Esophagus muscularis mucosa (tissue), 4 donors: ENCODE results near the gene COQ10B. TPM values are rescaled to one million over a fixed set of nuclear protein-coding genes. Genes with fewer than 3 reads are reported as not detected.
A peak's percentile ranks its signal among the peaks of the same experiment; 100 is the strongest.

ENCODE experiments used
- DNase-seq: peaks from one replicate; pipeline ENCODE4 v3.0.0-alpha.2; 2017; ENCODE audit errors: extremely low spot score
- H3K27ac ChIP-seq, 4 donors: fragments of 200-600 bp; sonication (generic); replicated peaks in 1 of 4; 1 replicate in 3 of 4; 2 replicates in 1 of 4; pipeline ENCODE4 v1.5.1; 2016 to 2019; ENCODE audit warnings: mild to moderate bottlenecking in 1 of 4
- H3K27me3 ChIP-seq, 4 donors: fragments of 200-600 bp; sonication (generic); one replicate each; pipeline versions ENCODE4 v1.5.1 to v1.6.0; 2016 to 2019
- H3K36me3 ChIP-seq, 4 donors: fragments of 200-600 bp; sonication (generic); one replicate each; pipeline ENCODE4 v1.5.1; 2016 to 2019
- H3K4me1 ChIP-seq, 4 donors: fragments of 200-600 bp; sonication (generic); one replicate each; pipeline ENCODE4 v1.5.1; 2016 to 2019
- H3K4me3 ChIP-seq, 4 donors: fragments of 200-600 bp; sonication (generic); 1 replicate in 2 of 4; 2 replicates in 2 of 4; pipeline ENCODE4 v1.5.1; 2016 to 2019; ENCODE audit warnings: mild to moderate bottlenecking in 4 of 4, moderate library complexity in 1 of 4
- H3K9me3 ChIP-seq, 4 donors: fragments of 200-600 bp; sonication (generic); 1 replicate in 3 of 4; 2 replicates in 1 of 4; pipeline ENCODE4 v1.5.1; 2016 to 2019
- CTCF ChIP-seq, 3 experiments: fragments of 200-600 bp in 2 of 3; fragments of 450-650 bp in 1 of 3; sonication (generic) in 2 of 3; IDR thresholded peaks; one replicate each; pipeline ENCODE4 v1.5.1; 2017 to 2019; ENCODE audit warnings: antibody characterized with exemption in 3 of 3, mild to moderate bottlenecking in 2 of 3, moderate library complexity in 1 of 3
- EP300 ChIP-seq: sonication (generic); formaldehyde crosslinking; IDR thresholded peaks from one replicate; pipeline ENCODE4 v1.6.1; 2017; ENCODE audit warnings: antibody characterized with exemption
- POLR2A ChIP-seq: fragments of 450-650 bp; IDR thresholded peaks from one replicate; pipeline ENCODE4 v1.6.1; 2017; ENCODE audit warnings: antibody characterized with exemption, moderate library complexity, mild to moderate bottlenecking, low read depth
- POLR2AphosphoS5 ChIP-seq, 2 donors: sonication (generic); formaldehyde crosslinking; IDR thresholded peaks; one replicate each; pipeline ENCODE4 v1.6.1; 2017; ENCODE audit warnings: antibody characterized with exemption in 2 of 2
- WGBS: methylation state at CpG from one replicate; pipeline ENCODE4 v1.1.5; 2018; 5-methylcytosine and 5-hydroxymethylcytosine counted together
- intact Hi-C: fragments of 100-400 bp; cut with DNase I; formaldehyde crosslinking; loops from one replicate; pipeline ENCODE4 v1.15.1; 2023
- small RNA-seq, 3 donors: library from RNA; depleted of rRNA; stranded (forward); fragments of <200 nt; gene quantifications; one replicate each; pipeline ENCODE3, GENCODE V24; 2016
- total RNA-seq, 4 donors: library from RNA; depleted of rRNA; stranded (reverse); fragments of >200 nt; gene quantifications; one replicate each; pipeline versions ENCODE4 v1.1.0 to v1.2.1, GENCODE V29; 2016

Gene COQ10B
- total RNA-seq, 4 donors from 2014 or later: 27.0 to 58.8 (median 43.8) TPM

GRCh38 chr2:197515739-197516392 is 62.5 kb downstream of the COQ10B start, which contains the start of gene MOB4:
Gene MOB4 (plus strand): TSS chr2:197516066. CDS start chr2:197516087, 21 bp downstream.
- Histone ChIP-seq H3K27ac (peak within 1 kb of the TSS; percentile 88 to 94 (median 92)), H3K27me3 (no peaks in the 10 kb centered on the region), H3K4me1 (peaks cover 24 to 39% (median 36%) of the 10 kb centered on the region in 4 donors), H3K4me3 (peak within 1 kb of the TSS; percentile 71 to 93 (median 90)), H3K9me3 (no peaks in the 10 kb centered on the region), H3K36me3 (no peaks in the 10 kb centered on the region)
- peak; percentile 98 for DNase-seq
- TF ChIP-seq CTCF (IDR thresholded peaks at IDR 0.05): no peak
- peak; percentile 97 to 100 for TF ChIP-seq POLR2AphosphoS5 (IDR thresholded peaks at IDR 0.05)
- no peak for TF ChIP-seq EP300
- TF ChIP-seq POLR2A: peak; percentile 80
- 0% methylated on average over 12 of the region's 66 CpGs for WGBS
- intact Hi-C loops: no loop called here

GRCh38 chr2:197516393-197516761 is 63.0 kb downstream of the COQ10B start:
- peaks cover 24 to 39% (median 36%) of the 10 kb centered on the region in 4 donors for H3K4me1 ChIP-seq
- no peaks in the 10 kb centered on the region for H3K27me3 ChIP-seq
- TF ChIP-seq EP300 (no peak), POLR2A (no peak), POLR2AphosphoS5 (IDR thresholded peaks at IDR 0.05) (no peak), CTCF (IDR thresholded peaks at IDR 0.05) (no peak)
- no peaks in the 10 kb centered on the region for H3K36me3 ChIP-seq
- no peaks in the 10 kb centered on the region for H3K9me3 ChIP-seq
- intact Hi-C loops: no loop called here
- DNase-seq: no peak
- peak overlapping the region; percentile 71 to 93 (median 90) for H3K4me3 ChIP-seq
- H3K27ac ChIP-seq: peak overlapping the region; percentile 88 to 94 (median 92)
- WGBS: 0% methylated on average over 9 of the region's 17 CpGs

GRCh38 chr2:197517150-197517549 is 63.8 kb downstream of the COQ10B start:
- Histone ChIP-seq H3K27me3 (no peaks in the 10 kb centered on the region), H3K9me3 (no peaks in the 10 kb centered on the region), H3K4me3 (peak overlapping the region; percentile 71 to 93 (median 90)), H3K27ac (peak overlapping the region; percentile 88 to 94 (median 92)), H3K36me3 (no peaks in the 10 kb centered on the region), H3K4me1 (peaks cover 24 to 39% (median 36%) of the 10 kb centered on the region in 4 donors)
- TF ChIP-seq POLR2A: no peak
- no peak for TF ChIP-seq EP300
- no peak for TF ChIP-seq POLR2AphosphoS5 (IDR thresholded peaks at IDR 0.05)
- TF ChIP-seq CTCF (IDR thresholded peaks at IDR 0.05): no peak
- WGBS: 29% methylated on average over 2 of the region's 2 CpGs
- intact Hi-C loops: no loop called here
- no peak for DNase-seq

Small RNA genes lying within 50 kb of the gene (small RNA-seq; reads per million reads assigned to genes)
- gene RF00394 (0 reads per million in 3 donors), gene RNU6-1029P (0 reads per million in 3 donors)

Other genes starting within 250 kb of the COQ10B start
- gene ANKRD44, start 142.8 kb upstream of the COQ10B start, total RNA-seq: 10 to 100 TPM; 41.4 to 76.6 (median 48.1) TPM
- gene SF3B1, start 18.5 kb upstream of the COQ10B start, total RNA-seq: 100 to 1,000 TPM in 2 of 4 donors, 10 to 100 TPM in 2; 91.5 to 223 (median 130) TPM
- gene HSPD1, start 46.3 kb downstream of the COQ10B start, total RNA-seq: 100 to 1,000 TPM in 3 of 4 donors, 10 to 100 TPM in 1; 84.7 to 142 (median 115) TPM
- 10 to 100 TPM; 46.7 to 93.4 (median 65.2) TPM for gene HSPE1, start 46.8 kb downstream of the COQ10B start, total RNA-seq
- gene MOB4, start 62.5 kb downstream of the COQ10B start, total RNA-seq: 10 to 100 TPM; 26.7 to 43.5 (median 39.3) TPM
- 1 to 10 TPM; 5.0 to 7.4 (median 6.1) TPM for gene RFTN2, start 222.0 kb downstream of the COQ10B start, total RNA-seq